K562 (cell line): ENCODE data around the gene UBXN11. TPM values are rescaled to one million over a fixed set of nuclear protein-coding genes. Genes with fewer than 3 reads are reported as not detected.

ENCODE experiments used
- BMI1 ChIP-seq: fragments of 150-350 bp; IDR thresholded peaks from 2 replicates; pipeline ENCODE4 v1.6.1; 2014; ENCODE audit warnings: low read length
- BRD4 ChIP-seq: fragments of 200-600 bp; sonication (generic); IDR thresholded peaks from 2 replicates; pipeline ENCODE4 v1.6.1; 2017; ENCODE audit warnings: inconsistent platforms
- CBFA2T3 ChIP-seq: fragments of 450-650 bp; IDR thresholded peaks from 2 replicates; pipeline ENCODE4 v1.6.1; 2017
- CHD1 ChIP-seq: fragments of 200-600 bp; sonication (generic); IDR thresholded peaks from one replicate; pipeline ENCODE4 v1.6.1; 2012; ENCODE audit warnings: mild to moderate bottlenecking, moderate library complexity, low read length, inconsistent platforms
- FOXM1 ChIP-seq, 2 experiments: fragments of 450-650 bp in 1 of 2; sonication (generic) in 1 of 2; formaldehyde crosslinking in 1 of 2; IDR thresholded peaks; 2 replicates each; pipeline versions ENCODE4 v1.6.1 to v1.9.0; 2017 to 2022; ENCODE audit warnings: low read depth in 2 of 2, mild to moderate bottlenecking in 2 of 2, missing genetic modification reagents in 1 of 2, moderate library complexity in 1 of 2
- GABPB2 ChIP-seq: fragments of 250-450 bp; sonication (Bioruptor Pico); conservative IDR thresholded peaks from 2 replicates; pipeline ENCODE4 v1.5.1; 2021; ENCODE audit warnings: mild to moderate bottlenecking
- JUN ChIP-seq, 2 experiments: sonication (generic) in 1 of 2; formaldehyde crosslinking in 1 of 2; IDR thresholded peaks; 2 replicates each; pipeline versions ENCODE4 v1.6.1 to v1.8.0; 2012 to 2022; ENCODE audit warnings: borderline replicate concordance in 2 of 2, mild to moderate bottlenecking in 2 of 2, improper control_type of control experiment in 1 of 2, low read depth in 1 of 2, low read length in 1 of 2, missing genetic modification reagents in 1 of 2
- MEF2D ChIP-seq: conservative IDR thresholded peaks from 2 replicates; pipeline ENCODE4 v1.6.1; 2016; ENCODE audit warnings: low read depth, missing genetic modification characterization, missing compliant biosample characterization
- RFX5 ChIP-seq: IDR thresholded peaks from 2 replicates; pipeline ENCODE4 v1.6.1; 2011; ENCODE audit warnings: low read depth, mild to moderate bottlenecking, improper control_type of control experiment, low read length
- SAFB2 ChIP-seq: fragments of 200-400 bp; formaldehyde crosslinking; IDR thresholded peaks from 2 replicates; pipeline ENCODE4 v1.6.1; 2018; ENCODE audit warnings: borderline replicate concordance, low read length, low read depth, moderate library complexity; ENCODE audit not compliant: severe bottlenecking
- ZNF282 ChIP-seq: sonication (generic); formaldehyde crosslinking; IDR thresholded peaks from 2 replicates; pipeline ENCODE4 v1.8.1; 2023; ENCODE audit warnings: missing genetic modification reagents
- polyA plus RNA-seq, 8 experiments: library from polyadenylated mRNA; depleted of rRNA in 4 of 8; stranded (reverse) in 5 of 8; unstranded in 3 of 8; fragments of >200 nt; fragmentation: Nextera tagmentation in 2 of 8; fragmentation: Illumina TruSeq in 1 of 8; extraction: Ambion mirVana in 2 of 8; extraction: Trizol in 1 of 8; gene quantifications; 2 replicates each; pipeline versions ENCODE4 v1.2.1 to v1.2.3, GENCODE V29; 2011 to 2014; ENCODE audit warnings: inconsistent platforms in 1 of 8, missing spikeins in 1 of 8
- total RNA-seq, 7 experiments: library from RNA; depleted of rRNA in 6 of 7; stranded (reverse); fragments of >200 nt in 6 of 7; fragmentation: Illumina TruSeq in 2 of 7; extraction: Trizol in 2 of 7; gene quantifications; 2 replicates each; pipeline versions ENCODE4 v1.2.1 to v1.2.3, GENCODE V29; 2011 to 2021; ENCODE audit warnings: low replicate concordance in 1 of 7
- TF ChIP-seq, protein P1 (sequence below): sonication (generic); formaldehyde crosslinking; IDR thresholded peaks from 2 replicates; pipeline ENCODE4 v1.9.0; 2022; ENCODE audit warnings: mild to moderate bottlenecking, missing genetic modification reagents

UBXN11 gene
- total and polyA plus RNA-seq, 9 of the 15 experiments (the other 6 are each of a cell fraction or from before 2014, with no cell fraction given) = 0.48 to 34.3 (median 11.3) TPM

DNA sequence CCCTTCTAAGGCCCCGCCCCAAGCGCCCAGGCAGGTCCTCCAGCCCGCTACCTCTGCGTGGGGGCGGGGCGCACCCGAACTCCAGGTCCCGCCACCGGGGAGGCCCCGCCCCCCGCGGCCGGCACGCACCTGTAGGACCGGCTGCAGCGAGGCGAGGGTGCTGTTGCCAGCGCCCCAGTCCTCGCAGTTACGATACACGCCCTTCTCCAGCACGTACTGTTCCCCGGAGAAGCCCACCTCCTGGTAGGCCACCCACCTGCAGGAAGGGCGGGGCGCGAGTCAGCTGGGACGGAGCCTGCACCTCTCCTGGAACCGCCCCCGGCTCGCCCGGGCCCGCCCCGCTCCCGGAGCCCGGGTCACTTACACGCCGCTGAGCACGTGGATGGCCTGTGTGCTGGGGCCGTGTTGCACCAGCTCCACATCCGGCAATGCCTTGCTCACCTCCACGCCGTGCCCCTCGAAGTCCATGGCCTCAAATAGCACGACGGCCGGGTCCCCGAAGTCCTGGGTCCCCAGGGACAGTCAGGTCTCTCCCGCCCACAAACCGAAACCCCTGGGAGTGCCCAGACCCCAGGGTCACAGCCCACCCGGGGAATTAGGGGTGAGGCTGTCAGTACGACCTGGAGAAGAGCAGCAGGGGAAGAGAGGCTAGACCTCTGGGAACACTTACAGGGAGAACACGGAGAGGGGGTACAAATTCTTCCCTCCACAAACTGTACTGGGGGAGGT lies 30.2 kb upstream of the UBXN11 start (continued):
- 0 out of 2 replicates have a peak, but pooled peaks have one; percentile 12 for TF ChIP-seq BMI1
- TF ChIP-seq CBFA2T3 = 0 out of 2 replicates have a peak, but pooled peaks have one; percentile 15
- TF ChIP-seq ZNF282 (CRISPR knock-in tag) = peak; percentile 99
- TF ChIP-seq FOXM1 (IDR thresholded peaks at IDR 0.05; ENCODE audit: low read depth) = no peak
- peak; percentile 95 for TF ChIP-seq FOXM1 (CRISPR knock-in tag; IDR thresholded peaks at IDR 0.05; ENCODE audit: low read depth)
- TF ChIP-seq, protein P1, sequence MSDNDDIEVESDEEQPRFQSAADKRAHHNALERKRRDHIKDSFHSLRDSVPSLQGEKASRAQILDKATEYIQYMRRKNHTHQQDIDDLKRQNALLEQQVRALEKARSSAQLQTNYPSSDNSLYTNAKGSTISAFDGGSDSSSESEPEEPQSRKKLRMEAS (CRISPR knock-in tag) = peak; percentile 100
- peak; percentile 97 for TF ChIP-seq BRD4
- no peak for TF ChIP-seq SAFB2
- TF ChIP-seq JUN (IDR thresholded peaks at IDR 0.05; ENCODE audit: borderline replicate concordance, low read depth, low read length) = peak; percentile 84; the same call in 1 of the 2 replicates
- TF ChIP-seq JUN (CRISPR knock-in tag; IDR thresholded peaks at IDR 0.05; ENCODE audit: borderline replicate concordance) = peak; percentile 98
- no peak for TF ChIP-seq CHD1
- TF ChIP-seq MEF2D (tag) = peak; percentile 93
- no peak for TF ChIP-seq GABPB2 (CRISPR knock-in tag)
- TF ChIP-seq RFX5 = no peak
